Osteoblast (primary cell): ENCODE measurements around the gene SEC61B. TPM values are rescaled to one million over a fixed set of nuclear protein-coding genes. Genes with fewer than 3 reads are reported as not detected.

ENCODE experiments used
- DNase-seq: peaks from one replicate; pipeline ENCODE4 v3.0.0; 2011; ENCODE audit warnings: low spot score, mixed read lengths; ENCODE audit not compliant: insufficient read length; ENCODE audit errors: missing footprints
- H2AFZ ChIP-seq: 2 replicates; pipeline ENCODE4 v1.6.0; 2011; ENCODE audit warnings: mild to moderate bottlenecking, low read length
- H3K27ac ChIP-seq: 2 replicates; pipeline ENCODE4 v1.5.1; 2011; ENCODE audit warnings: mild to moderate bottlenecking, low read depth, low read length, moderate library complexity
- H3K27me3 ChIP-seq: 2 replicates; pipeline ENCODE4 v1.6.0; 2012; ENCODE audit warnings: mild to moderate bottlenecking, control low read depth, inconsistent platforms, low read length, moderate library complexity; ENCODE audit not compliant: insufficient read depth
- H3K36me3 ChIP-seq: 2 replicates; pipeline ENCODE4 v1.5.1; 2011; ENCODE audit warnings: mild to moderate bottlenecking, low read length, control low read depth, moderate library complexity; ENCODE audit not compliant: insufficient read depth
- H3K4me1 ChIP-seq: 2 replicates; pipeline ENCODE4 v1.5.1; 2011; ENCODE audit warnings: mild to moderate bottlenecking, low read length, control low read depth, moderate library complexity; ENCODE audit not compliant: insufficient read depth
- H3K4me2 ChIP-seq: 2 replicates; pipeline ENCODE4 v1.6.0; 2011; ENCODE audit warnings: mild to moderate bottlenecking, low read length; ENCODE audit not compliant: insufficient read depth
- H3K4me3 ChIP-seq: fragments of 200-600 bp; sonication (generic); 3 replicates; pipeline ENCODE4 v1.5.1; 2012; ENCODE audit warnings: mild to moderate bottlenecking, low read length, inconsistent platforms; ENCODE audit not compliant: insufficient read depth
- H3K79me2 ChIP-seq: 2 replicates; pipeline ENCODE4 v1.6.0; 2012; ENCODE audit warnings: mild to moderate bottlenecking, low read length, control low read depth, inconsistent platforms; ENCODE audit not compliant: insufficient read depth
- H3K9me3 ChIP-seq: 2 replicates; pipeline ENCODE4 v1.5.1; 2011; ENCODE audit warnings: low read depth, low read length, control low read depth
- H4K20me1 ChIP-seq: 2 replicates; pipeline ENCODE4 v1.6.0; 2012; ENCODE audit warnings: mild to moderate bottlenecking, low read length, control low read depth; ENCODE audit not compliant: insufficient read depth
- total RNA-seq: library from RNA; depleted of rRNA; stranded (reverse); fragments of >200 nt; gene quantifications from 2 replicates; pipeline ENCODE4 v1.2.3, GENCODE V29; 2012
- TF ChIP-seq, protein P1 (sequence below): IDR thresholded peaks from 2 replicates; pipeline ENCODE4 v1.5.1; 2011; ENCODE audit warnings: mild to moderate bottlenecking, low read depth, low read length, moderate library complexity; ENCODE audit errors: extremely low read depth

SEC61B gene
- total RNA-seq, 1 donor = 73.1 TPM

DNA sequence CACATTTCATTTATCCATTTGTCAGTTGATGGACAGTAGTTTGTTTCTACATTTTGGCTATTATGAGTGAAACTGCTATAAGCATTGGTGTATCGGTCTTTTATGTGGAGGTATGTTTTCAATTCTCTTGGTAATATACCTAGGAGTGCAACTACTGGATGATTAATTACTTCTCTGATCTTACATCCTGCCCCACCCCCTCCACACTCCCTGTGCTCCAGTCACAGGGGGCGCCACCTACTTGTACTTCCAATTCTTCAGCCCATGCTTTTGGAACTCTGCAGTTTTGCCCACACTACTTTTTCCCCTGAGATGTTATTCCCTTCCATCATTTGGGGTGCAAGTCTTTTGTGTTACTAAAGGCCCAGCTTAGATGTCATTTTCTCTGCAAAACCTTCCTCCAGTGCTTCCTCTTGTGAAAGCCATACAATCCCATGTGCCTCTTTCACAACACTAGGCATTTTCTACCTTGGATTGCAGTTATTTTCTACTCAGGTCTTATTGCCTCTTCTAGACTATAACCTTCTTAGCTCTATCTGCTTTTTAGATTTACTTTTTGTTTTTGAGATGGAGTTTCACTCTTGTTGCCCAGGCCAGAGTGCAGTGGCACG is 42.1 kb downstream of the SEC61B start:
- TF ChIP-seq, protein P1, sequence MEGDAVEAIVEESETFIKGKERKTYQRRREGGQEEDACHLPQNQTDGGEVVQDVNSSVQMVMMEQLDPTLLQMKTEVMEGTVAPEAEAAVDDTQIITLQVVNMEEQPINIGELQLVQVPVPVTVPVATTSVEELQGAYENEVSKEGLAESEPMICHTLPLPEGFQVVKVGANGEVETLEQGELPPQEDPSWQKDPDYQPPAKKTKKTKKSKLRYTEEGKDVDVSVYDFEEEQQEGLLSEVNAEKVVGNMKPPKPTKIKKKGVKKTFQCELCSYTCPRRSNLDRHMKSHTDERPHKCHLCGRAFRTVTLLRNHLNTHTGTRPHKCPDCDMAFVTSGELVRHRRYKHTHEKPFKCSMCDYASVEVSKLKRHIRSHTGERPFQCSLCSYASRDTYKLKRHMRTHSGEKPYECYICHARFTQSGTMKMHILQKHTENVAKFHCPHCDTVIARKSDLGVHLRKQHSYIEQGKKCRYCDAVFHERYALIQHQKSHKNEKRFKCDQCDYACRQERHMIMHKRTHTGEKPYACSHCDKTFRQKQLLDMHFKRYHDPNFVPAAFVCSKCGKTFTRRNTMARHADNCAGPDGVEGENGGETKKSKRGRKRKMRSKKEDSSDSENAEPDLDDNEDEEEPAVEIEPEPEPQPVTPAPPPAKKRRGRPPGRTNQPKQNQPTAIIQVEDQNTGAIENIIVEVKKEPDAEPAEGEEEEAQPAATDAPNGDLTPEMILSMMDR = peak; percentile 49
- no peak overlapping the region for H3K4me2 ChIP-seq
- no peaks in the 10 kb centered on the region for H3K36me3 ChIP-seq
- H3K4me1 ChIP-seq = peaks cover 19% of the 10 kb centered on the region
- H3K9me3 ChIP-seq = no peaks in the 10 kb centered on the region
- DNase-seq = no peak
- H4K20me1 ChIP-seq = no peaks in the 10 kb centered on the region
- H3K27me3 ChIP-seq = no peaks in the 10 kb centered on the region
- no peak overlapping the region for H2AFZ ChIP-seq
- no peak overlapping the region for H3K4me3 ChIP-seq
- H3K79me2 ChIP-seq = no peaks in the 10 kb centered on the region
- no peak overlapping the region for H3K27ac ChIP-seq

- DNase-seq = no peak
- H4K20me1 ChIP-seq = no peaks in the 10 kb centered on the region
- no peak overlapping the region for H3K4me2 ChIP-seq
- H3K79me2 ChIP-seq = no peaks in the 10 kb centered on the region
- no peaks in the 10 kb centered on the region for H3K36me3 ChIP-seq
- H3K4me1 ChIP-seq = peaks cover 13% of the 10 kb centered on the region
- H2AFZ ChIP-seq = no peak overlapping the region
- no peaks in the 10 kb centered on the region for H3K27me3 ChIP-seq
- no peaks in the 10 kb centered on the region for H3K9me3 ChIP-seq
- no peak overlapping the region for H3K4me3 ChIP-seq
- TF ChIP-seq, protein P1 = no peak
- no peak overlapping the region for H3K27ac ChIP-seq
These were observed 43.6 kb downstream of the SEC61B start for GRCh38 chr9:99265691-99266090.

DNA sequence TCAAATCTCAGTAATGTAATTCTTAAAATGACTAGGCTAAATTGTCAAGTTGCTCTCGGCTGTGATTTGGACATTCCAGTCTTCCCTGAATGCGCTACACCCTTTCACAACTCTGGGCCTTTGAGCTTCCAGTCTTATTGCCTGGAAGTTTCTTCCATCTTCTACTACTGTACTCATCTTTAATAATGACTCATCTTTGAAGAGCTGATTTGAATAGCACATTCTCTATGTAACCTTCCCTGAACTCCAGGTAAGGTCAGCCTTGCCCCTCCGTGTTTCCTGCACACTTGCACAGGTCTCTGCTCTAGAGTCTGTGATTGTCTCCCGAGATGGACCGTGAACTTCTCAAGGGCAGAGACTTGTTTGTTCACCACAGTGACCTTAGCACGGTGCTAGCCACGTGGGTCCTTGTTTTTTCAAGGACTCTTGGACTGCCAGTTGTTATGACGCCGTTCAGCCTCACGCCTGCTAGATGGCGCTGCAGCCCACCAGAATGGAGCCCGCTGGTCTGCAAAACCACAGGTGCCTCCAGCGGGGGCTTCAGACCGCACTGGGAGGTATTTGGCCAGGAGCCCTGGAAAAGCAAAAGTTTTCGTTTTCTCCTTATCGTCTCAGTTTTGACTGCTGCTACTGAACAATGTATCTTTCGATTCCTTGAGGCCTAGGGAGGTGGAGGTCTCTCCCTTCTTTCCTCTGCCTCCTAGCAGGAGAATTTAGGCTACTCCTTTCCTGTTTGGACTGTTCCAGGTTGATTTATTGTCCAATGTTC is 44.4 kb downstream of the SEC61B start:
- Histone ChIP-seq H3K4me1 (peaks cover 13% of the 10 kb centered on the region), H3K27me3 (no peaks in the 10 kb centered on the region), H3K9me3 (no peaks in the 10 kb centered on the region), H3K27ac (no peak overlapping the region), H2AFZ (no peak overlapping the region), H3K4me2 (peak overlapping the region; percentile 68), H4K20me1 (no peaks in the 10 kb centered on the region), H3K79me2 (no peaks in the 10 kb centered on the region), H3K4me3 (peak overlapping the region; percentile 21), H3K36me3 (no peaks in the 10 kb centered on the region)
- TF ChIP-seq, protein P1 = peak; percentile 93
- no peak for DNase-seq

- peak; percentile 82 for DNase-seq
- peak overlapping the region; percentile 32 for H3K4me2 ChIP-seq
- no peaks in the 10 kb centered on the region for H3K27me3 ChIP-seq
- H3K79me2 ChIP-seq = no peaks in the 10 kb centered on the region
- TF ChIP-seq, protein P1 = no peak
- H3K4me1 ChIP-seq = peaks cover 13% of the 10 kb centered on the region
- H3K9me3 ChIP-seq = no peaks in the 10 kb centered on the region
- H4K20me1 ChIP-seq = no peaks in the 10 kb centered on the region
- H3K4me3 ChIP-seq = no peak overlapping the region
- no peaks in the 10 kb centered on the region for H3K36me3 ChIP-seq
- peak overlapping the region; percentile 63 for H3K27ac ChIP-seq
- H2AFZ ChIP-seq = no peak overlapping the region
These were observed 47.3 kb downstream of the SEC61B start for GRCh38 chr9:99269416-99269815.
